GM12875 (cell line): ENCODE results near the gene FRY.

Source experiments
- H3K4me3 ChIP-seq: one replicate; pipeline ENCODE4 v1.5.1; 2011; ENCODE audit warnings: low read depth, low read length, control low read depth
- TF ChIP-seq, protein P1 (sequence below): IDR thresholded peaks from 2 replicates; pipeline ENCODE4 v1.5.1; 2011; ENCODE audit warnings: low read depth, mild to moderate bottlenecking, control low read depth, inconsistent platforms, low read length, moderate library complexity, borderline replicate concordance; ENCODE audit not compliant: insufficient read depth

FRY gene

GRCh38 chr13:32175943-32176342 lies 144.4 kb downstream of the FRY start:
- TF ChIP-seq, protein P1, sequence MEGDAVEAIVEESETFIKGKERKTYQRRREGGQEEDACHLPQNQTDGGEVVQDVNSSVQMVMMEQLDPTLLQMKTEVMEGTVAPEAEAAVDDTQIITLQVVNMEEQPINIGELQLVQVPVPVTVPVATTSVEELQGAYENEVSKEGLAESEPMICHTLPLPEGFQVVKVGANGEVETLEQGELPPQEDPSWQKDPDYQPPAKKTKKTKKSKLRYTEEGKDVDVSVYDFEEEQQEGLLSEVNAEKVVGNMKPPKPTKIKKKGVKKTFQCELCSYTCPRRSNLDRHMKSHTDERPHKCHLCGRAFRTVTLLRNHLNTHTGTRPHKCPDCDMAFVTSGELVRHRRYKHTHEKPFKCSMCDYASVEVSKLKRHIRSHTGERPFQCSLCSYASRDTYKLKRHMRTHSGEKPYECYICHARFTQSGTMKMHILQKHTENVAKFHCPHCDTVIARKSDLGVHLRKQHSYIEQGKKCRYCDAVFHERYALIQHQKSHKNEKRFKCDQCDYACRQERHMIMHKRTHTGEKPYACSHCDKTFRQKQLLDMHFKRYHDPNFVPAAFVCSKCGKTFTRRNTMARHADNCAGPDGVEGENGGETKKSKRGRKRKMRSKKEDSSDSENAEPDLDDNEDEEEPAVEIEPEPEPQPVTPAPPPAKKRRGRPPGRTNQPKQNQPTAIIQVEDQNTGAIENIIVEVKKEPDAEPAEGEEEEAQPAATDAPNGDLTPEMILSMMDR = no peak
- no peak overlapping the region for H3K4me3 ChIP-seq

- no peak overlapping the region for H3K4me3 ChIP-seq
- TF ChIP-seq, protein P1 = no peak
These were observed 145.1 kb downstream of the FRY start for GRCh38 chr13:32176696-32177095.

GRCh38 chr13:32178763-32179162 lies 147.2 kb downstream of the FRY start:
- TF ChIP-seq, protein P1 = no peak
- no peak overlapping the region for H3K4me3 ChIP-seq

DNA sequence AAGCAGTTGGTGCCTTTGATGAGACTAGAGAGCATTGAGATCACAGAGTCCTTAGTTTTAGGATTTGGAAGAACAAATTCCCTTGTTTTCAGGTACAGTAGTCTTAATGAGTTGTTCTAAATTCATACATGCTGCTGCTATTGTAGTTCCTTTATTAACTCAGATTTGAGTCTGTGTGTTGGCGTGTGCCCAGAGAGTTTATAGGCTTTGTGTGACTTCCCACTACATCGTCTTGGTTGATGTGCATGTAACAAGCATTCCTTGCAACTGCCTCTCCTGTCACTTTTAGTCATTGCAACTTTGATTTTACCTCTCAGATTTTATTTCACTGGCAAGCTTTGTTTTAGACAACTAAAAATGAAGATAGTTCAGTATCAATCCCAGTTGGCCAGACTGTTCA lies 148.1 kb downstream of the FRY start:
- TF ChIP-seq, protein P1 = no peak
- no peak overlapping the region for H3K4me3 ChIP-seq

- TF ChIP-seq, protein P1 = no peak
- H3K4me3 ChIP-seq = no peak overlapping the region
These were observed 156.1 kb downstream of the FRY start for GRCh38 chr13:32187651-32188050.

- TF ChIP-seq, protein P1 = no peak
- H3K4me3 ChIP-seq = no peak overlapping the region
These were observed 160.0 kb downstream of the FRY start for GRCh38 chr13:32191452-32191998.

GRCh38 chr13:32195713-32196112 lies 164.1 kb downstream of the FRY start:
- H3K4me3 ChIP-seq = no peak overlapping the region
- TF ChIP-seq, protein P1 = no peak
